Measurements from ENCODE around the gene HS6ST2.

The HS6ST2 gene

GRCh38 chrX:132651421-132652086 lies 306.9 kb downstream of the HS6ST2 start:
- TF ChIP-seq SIN3A (IDR thresholded peaks at IDR 0.05; ENCODE audit: borderline replicate concordance, insufficient read depth, low read length): no peak
- no peak for TF ChIP-seq TAF1 (IDR thresholded peaks at IDR 0.05; ENCODE audit: borderline replicate concordance, insufficient read depth, low read length)
- no peak for TF ChIP-seq POLR2AphosphoS5 (IDR thresholded peaks at IDR 0.05; ENCODE audit: low read depth, low read length)
- TF ChIP-seq FOXP2 (optimal IDR thresholded peaks at IDR 0.05; ENCODE audit: borderline replicate concordance, extremely low read depth, extremely low read length, insufficient read depth): no peak
- TF ChIP-seq REST (IDR thresholded peaks at IDR 0.05; ENCODE audit: insufficient read depth in 1 of 2, low read depth in 2 of 2, low read length in 2 of 2): no peak

GRCh38 chrX:132648895-132649294 lies 309.5 kb downstream of the HS6ST2 start:
- TF ChIP-seq FOXP2 (optimal IDR thresholded peaks at IDR 0.05; ENCODE audit: borderline replicate concordance, extremely low read depth, extremely low read length, insufficient read depth): no peak
- no peak for TF ChIP-seq POLR2AphosphoS5 (IDR thresholded peaks at IDR 0.05; ENCODE audit: low read depth, low read length)
- TF ChIP-seq TAF1 (IDR thresholded peaks at IDR 0.05; ENCODE audit: borderline replicate concordance, insufficient read depth, low read length): no peak
- no peak for TF ChIP-seq REST (IDR thresholded peaks at IDR 0.05; ENCODE audit: insufficient read depth in 1 of 2, low read depth in 2 of 2, low read length in 2 of 2)

GRCh38 chrX:132639446-132639845 lies 319.0 kb downstream of the HS6ST2 start:
- TF ChIP-seq FOXP2 (optimal IDR thresholded peaks at IDR 0.05; ENCODE audit: borderline replicate concordance, extremely low read depth, extremely low read length, insufficient read depth): no peak
- TF ChIP-seq TAF1 (IDR thresholded peaks at IDR 0.05; ENCODE audit: borderline replicate concordance, insufficient read depth, low read length): no peak
- TF ChIP-seq REST (IDR thresholded peaks at IDR 0.05; ENCODE audit: insufficient read depth in 1 of 2, low read depth in 2 of 2, low read length in 2 of 2): no peak
- no peak for TF ChIP-seq POLR2AphosphoS5 (IDR thresholded peaks at IDR 0.05; ENCODE audit: low read depth, low read length)
- TF ChIP-seq SIN3A (IDR thresholded peaks at IDR 0.05; ENCODE audit: borderline replicate concordance, insufficient read depth, low read length): no peak

GRCh38 chrX:132638313-132638712 lies 320.1 kb downstream of the HS6ST2 start:
- TF ChIP-seq REST (IDR thresholded peaks at IDR 0.05; ENCODE audit: insufficient read depth in 1 of 2, low read depth in 2 of 2, low read length in 2 of 2): no peak
- no peak for TF ChIP-seq FOXP2 (optimal IDR thresholded peaks at IDR 0.05; ENCODE audit: borderline replicate concordance, extremely low read depth, extremely low read length, insufficient read depth)
- no peak for TF ChIP-seq POLR2AphosphoS5 (IDR thresholded peaks at IDR 0.05; ENCODE audit: low read depth, low read length)
- no peak for TF ChIP-seq SIN3A (IDR thresholded peaks at IDR 0.05; ENCODE audit: borderline replicate concordance, insufficient read depth, low read length)
- TF ChIP-seq TAF1 (IDR thresholded peaks at IDR 0.05; ENCODE audit: borderline replicate concordance, insufficient read depth, low read length): no peak

All from PFSK-1 (cell line).